GM21390 (cell line): ENCODE results near the gene ANXA6.

ENCODE experiments used
- ATAC-seq: cut with Tn5 transposase; IDR thresholded peaks from one replicate; pipeline ENCODE4 v1.9.1; 2021; ENCODE audit not compliant: unreplicated experiment

The ANXA6 gene

DNA sequence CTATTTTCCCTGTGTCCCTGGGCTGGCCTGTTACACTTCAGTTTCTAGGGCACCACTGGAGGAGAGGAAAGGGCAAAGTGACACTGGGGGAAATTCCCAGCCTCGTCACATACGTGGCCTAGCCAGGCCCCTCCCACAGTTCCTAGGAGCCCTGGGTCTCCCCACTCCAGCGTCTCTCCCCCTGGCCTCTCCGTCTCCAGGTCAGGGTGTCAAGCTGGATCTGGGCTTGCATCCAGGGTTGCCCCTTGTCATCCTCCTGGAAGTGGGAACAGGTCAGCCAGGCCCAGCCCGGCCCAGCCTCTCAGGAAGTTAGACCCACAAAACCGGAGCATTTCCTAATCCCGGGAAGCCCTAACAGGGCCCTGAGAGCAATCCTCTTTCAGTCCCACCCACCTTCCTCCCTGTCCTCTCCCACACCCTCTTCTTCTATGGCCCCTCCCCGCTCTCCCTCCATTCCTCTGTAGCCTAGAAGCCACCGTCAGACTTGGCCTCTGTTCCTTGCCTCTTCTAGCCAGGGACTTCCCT is 72.0 kb downstream of the ANXA6 start:
- no peak for ATAC-seq

DNA sequence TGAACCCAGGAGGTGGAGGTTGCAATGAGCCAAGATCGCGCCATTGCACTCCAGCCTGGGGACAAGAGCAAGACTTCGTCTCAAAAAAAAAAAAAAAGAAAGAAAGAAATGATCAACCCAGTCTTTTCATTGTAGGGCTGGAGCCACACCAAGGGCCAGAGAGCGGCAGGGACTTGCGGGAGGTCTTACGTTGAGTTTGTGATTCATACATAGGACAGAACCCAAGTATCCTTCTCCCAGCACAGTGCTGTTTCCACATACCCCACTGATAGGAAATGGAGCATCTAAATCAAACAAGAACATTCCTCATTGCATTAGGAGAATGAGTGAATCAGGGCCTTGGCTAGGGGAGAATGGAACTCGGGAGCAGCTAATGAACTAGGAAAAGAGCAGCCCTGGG is 73.2 kb downstream of the ANXA6 start:
- ATAC-seq: no peak

DNA sequence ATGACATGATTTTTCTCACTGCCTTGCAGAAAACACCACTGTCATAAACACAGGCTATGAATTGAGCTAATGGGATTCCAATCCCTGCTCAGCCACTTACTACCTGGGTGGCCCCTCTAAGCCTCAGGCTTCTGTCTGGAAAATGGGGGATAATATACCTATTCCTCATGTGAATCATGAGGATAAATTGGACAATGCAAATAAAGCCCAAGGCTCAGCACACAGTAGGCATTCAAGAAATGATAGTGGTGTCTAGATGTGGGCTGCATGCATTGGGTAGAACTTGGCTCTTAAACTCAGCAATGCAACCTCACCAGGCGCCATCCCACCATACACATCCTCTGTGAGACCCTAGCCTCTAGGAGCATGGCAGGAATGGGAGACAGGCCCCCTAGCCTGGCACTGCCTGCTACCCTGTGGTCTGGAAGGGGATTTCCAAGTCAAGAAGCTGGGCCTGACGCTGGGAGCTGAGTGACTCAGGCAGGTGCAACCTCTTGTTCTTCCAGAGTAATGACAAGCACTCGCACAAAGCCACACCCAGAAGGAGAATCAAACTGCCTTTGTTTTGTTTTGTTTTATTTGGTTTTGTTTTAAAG is 74.4 kb downstream of the ANXA6 start:
- no peak for ATAC-seq

DNA sequence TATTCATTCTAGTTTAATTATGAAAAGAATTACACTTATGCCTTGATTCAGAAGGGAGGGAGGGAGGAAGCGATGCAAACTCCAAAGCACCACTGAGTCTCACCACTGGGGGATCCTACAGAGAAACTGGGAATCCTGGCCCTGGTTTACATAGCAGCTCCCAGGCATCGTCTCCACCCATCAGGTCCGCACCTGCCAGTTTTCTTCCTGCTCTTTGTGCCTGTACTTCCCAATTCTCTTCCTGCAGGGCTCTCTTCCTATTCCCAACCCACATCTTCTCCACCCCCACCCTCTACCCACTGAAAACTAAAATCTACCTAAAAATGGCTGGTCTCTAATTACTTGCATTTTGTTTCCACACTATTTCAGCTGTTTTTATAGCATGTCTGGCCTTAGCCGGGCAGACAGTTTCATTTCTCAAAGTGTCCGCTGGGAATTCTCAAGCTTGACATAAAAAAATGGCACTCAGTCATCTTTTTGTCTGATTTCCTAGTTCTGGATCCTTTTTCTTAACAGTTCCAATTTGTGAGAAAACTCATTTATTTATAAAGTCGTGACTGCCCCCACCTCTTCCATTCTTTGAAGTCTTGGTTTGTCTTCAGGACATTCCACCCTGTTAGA is 75.2 kb downstream of the ANXA6 start:
- ATAC-seq: no peak

DNA sequence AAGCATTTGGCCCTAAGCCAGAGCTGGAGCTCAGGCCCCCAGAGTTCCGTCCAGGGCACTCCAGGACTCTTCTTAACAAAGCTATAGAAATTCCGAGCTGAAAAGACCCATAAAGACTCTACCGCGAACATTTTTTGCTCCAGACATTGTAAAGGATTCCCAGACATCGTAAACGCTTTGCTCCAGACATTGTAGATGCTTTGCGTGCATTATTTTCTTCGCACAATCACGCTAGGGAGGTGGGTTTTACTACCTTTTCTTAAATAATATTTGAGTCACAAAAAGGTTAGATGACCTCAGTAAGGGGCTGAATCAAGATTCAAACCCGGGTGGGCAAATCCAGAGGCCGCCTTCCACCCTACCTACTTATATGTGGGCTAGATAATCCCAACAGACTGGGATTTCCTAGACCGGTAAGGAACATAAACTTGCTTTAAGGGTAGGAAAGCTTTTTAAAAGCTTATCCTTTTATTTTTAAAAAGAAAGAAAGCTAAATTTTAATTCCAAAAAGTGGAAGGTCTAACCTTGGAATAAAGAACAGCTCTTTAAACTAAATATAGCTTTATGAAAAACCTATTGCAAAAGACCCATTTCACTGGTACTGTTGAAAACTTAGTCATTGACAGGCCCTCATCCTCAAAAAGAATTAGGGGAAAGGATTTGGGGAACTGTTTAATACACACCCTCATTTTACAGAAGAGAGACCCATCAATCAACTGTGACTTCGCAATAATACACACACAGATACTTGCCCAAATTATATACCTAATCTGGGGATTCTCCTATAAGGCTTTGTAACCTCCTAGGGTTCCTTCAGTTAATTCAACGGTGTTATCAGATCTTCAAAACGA is 75.9 kb downstream of the ANXA6 start:
- ATAC-seq: no peak

DNA sequence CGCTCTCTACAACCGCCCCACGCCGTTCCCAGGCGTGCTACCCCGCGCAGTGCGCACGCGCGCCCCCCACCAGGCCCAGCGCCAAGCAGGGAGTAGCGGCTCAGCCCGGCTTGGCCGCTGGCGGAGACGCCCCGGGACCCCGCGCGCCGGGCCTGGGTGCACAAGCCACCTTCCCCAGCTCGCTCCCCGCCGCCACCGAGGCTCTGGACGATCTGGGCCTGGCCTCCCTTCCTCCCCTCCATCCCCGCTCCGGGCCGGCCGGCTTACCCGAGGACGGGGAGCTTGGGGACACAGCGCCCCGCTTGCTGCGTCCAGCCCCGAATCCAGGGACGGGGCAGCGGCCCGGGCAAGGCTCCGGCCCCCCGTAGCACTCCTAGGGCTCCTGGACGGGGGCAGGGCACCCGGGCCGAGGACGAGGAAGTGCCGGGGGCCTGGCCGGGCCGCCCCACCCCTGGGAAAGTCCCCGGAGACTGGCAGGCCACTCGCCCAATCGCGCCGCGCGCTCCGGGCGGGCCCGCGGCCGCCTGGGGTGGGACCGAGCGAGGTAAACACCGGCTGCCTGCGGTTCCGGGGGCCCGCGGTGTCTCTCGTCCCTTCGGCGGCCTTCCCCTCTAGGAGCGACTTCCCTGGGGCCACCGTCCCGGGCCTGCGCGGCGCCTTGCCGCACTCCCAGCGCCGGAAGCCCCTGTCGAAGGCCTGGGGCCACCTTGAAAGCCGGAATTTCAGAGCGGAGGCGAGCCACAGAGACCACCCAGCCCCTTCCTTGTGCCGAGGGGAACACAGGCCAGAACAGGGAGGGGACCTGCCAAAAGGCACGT is 76.8 kb downstream of the ANXA6 start, which contains the start of gene TNIP1:
Gene TNIP1 (minus strand): TSS at position 422 of the 818 bp plus-strand sequence. CDS start 15,939 bp downstream, outside the sequence.
- peak; percentile 70 for ATAC-seq

DNA sequence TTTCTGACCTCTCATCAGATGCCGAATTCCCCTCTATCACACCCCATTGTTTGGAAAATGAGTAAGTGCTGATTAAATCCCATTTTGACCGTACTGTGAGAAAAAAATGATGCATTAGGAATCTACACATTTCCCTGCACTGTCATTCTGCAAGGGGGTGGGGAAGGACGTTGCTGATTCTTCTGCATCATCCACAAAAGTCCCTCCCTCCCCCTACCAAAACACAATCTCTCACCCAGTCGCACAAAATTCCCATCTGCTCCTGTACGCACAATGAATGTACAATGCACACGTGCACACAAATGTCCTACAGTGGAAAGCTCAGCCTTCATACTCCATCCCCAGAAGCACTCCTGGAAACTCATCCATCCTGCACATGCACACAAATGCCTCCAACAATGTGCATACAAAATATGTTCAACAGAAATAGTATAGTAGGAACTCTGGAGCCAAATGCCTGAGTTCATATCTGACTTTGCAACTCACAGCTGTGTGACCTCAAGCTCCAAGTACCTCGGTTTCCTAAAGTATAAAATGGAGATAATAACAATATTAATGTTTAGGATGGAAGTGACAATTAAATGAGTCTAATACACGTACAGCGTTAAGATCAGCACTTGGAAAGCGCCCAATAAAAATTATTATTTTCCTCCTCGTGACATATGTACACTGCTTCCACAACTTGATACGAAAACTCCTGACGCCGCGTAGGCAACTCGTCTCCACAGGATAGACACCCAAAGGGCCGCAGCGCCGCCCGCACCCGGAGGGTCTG is 77.6 kb downstream of the ANXA6 start:
- no peak for ATAC-seq

DNA sequence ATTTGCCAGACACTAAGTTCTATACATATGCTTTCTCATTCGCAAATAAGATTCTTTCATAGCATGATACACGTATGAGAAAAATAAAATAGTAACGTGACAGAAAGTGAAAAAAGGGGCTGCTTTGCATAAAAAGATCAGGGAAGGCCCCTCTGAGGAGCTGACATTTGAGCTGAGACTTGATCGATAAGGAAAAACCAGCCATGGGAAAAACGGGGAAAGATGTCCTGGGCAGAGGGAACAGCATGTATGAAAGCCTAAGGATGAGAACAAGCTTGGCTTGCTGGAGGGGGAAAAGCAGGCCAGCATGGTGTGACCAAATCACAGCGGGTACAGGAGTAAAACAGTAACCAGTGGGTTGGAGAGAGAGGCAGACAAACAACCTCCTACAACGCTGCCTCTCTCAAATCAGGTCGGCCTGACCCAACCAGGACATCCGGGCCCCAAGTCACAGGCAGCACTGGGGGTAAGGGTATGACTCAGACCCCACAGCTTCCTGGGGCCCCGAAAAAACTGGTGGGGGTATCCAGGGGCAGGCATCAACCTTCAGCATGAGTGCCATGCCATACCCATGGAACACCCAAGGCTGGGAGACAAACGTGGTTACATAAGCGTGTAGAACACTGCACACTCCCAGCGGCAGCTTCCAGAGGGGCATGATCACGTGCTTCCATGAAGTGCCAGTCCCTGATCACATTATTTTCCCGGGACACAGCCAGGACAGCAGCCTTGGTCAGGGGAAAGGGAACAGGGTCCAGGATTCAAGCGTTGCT is 78.9 kb downstream of the ANXA6 start:
- ATAC-seq: peak; percentile 54

DNA sequence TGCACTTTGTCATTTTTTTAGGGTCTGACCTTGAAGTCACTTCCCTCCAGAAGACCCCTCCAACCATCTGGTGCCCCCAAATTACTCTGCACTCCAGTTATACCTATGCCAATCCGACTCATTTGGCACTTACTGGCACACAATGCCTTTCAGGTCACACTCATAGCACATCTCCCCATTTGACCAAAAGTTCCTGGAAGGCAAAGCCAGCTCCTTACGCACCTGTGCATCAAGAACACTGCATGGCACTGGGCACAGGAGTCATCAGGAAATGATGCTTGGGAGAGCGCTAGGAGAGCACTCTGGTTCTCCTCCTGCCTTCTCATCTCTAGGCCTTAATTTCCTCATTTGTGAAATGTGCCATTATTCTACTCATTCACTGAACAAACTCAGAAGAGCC is 79.6 kb downstream of the ANXA6 start:
- ATAC-seq: no peak

DNA sequence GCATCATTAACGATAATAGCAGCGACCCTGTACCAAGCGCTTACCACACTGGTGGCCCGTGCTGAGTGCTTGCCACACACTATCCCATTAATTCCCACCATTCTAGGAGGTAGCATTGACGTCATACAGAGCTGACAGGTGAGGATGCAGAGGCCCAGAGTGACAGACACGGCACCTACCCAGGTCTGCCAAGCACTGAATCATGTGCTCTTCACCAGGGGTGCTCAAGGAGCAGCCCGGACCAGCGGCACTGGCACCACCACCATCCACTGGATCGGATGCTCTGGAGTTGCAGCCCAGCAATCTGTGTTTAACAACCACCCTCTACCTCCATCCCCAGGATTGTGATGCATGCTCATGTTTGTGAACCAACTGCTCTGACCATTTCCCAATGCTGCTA is 80.2 kb downstream of the ANXA6 start:
- no peak for ATAC-seq

DNA sequence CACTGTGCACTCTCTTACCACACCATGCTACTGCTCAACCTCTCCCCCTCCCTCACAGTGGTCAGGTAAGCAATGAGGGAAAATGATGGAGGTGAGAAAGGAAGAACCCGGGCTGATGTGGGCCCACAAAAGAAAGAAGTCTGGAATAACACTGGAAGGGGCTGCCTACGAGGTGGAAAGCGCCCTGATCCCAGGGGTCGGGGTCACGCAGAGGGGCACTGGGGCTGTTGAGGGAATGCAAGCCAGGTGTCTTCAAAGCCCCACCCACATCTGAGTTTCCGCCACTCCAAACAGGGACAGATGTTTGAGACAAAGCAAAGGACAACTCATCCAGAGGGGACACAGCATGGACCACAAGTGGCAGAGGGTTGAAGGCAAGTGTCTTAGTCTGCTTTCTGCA is 81.0 kb downstream of the ANXA6 start:
- no peak for ATAC-seq

DNA sequence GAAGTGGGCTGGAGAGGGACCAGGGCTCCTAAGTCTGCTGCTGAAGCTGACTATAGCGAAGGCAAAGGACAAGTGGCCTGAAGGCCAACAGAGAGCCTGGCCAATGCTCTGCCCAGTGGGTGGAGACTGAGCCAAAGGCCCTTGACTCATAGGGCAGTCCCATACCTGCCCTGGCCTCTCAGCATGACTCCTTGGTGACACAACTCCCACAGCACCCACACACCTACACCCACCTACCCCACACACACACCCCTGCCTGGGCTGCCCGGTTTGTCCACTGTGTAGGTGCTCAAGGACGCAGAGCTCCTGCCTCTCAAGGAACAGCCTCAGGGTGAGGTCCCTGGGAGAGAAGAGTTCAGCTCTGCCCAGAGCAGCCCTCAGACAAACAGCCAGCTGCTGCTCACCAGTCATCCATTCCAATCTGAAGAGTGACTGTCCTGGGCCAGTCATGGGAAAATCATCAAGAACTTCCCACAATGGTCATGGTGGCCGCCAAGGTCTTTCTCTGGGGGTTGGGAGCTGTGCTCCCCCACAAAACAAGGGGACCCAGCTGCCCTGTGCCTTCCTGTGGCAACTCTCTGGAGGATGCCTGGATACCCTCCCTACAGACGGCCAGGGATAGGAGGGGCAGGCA is 81.8 kb downstream of the ANXA6 start:
- no peak for ATAC-seq

DNA sequence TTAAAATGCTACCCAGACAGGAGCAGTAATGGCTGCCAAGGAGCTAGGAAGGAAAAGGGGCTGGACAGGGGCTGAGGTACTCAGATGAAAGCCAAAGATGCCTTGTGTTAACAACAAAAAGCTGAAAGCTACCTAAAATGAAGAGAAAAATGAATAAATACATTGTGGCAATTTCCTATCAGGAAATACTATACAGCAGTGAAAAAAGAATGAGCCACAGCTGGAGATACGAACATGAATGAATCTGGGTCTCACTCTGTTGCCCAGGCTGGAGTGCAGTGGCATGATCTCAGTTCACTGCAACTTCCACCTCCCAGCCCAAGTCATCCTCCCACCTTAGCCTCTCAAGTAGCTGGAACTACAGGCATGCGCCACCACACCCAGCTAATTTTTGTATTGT is 83.0 kb downstream of the ANXA6 start:
- no peak for ATAC-seq

DNA sequence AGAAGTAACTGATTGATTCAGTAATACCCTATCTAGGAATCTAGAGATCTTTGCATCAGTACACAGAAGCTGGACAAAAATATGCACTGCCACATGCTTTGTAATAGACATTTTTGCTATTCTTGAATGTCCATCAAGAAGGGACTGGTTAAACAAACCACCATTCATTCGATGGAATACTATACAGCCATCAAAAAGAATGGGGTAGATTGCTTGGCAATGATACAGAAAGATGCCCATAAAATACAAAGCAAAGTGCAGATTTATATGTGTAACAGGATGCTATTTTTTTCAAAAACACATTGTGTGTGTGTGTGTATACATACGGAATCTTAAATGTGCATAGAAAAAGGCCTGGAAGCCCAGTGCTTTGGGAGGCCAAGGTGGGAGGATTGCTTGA is 84.3 kb downstream of the ANXA6 start:
- no peak for ATAC-seq

DNA sequence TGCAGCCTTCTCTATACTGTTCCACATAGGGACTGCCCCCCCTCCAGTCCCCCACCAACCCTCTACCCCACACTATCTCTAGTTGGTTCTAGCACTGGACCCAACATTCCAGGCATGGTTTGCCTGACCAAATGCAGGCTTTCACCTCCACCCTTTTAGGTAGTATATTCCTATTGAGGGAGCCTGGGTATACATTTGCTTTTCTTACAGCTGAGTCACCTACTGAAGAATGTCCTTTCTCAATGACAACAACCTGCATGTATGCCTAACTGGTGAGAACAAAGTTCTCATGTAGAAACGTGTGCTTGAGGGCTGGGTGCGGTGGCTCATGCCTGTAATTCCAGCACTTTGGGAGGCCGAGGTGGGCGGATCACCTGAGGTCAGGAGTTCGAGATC is 85.0 kb downstream of the ANXA6 start:
- ATAC-seq: no peak

DNA sequence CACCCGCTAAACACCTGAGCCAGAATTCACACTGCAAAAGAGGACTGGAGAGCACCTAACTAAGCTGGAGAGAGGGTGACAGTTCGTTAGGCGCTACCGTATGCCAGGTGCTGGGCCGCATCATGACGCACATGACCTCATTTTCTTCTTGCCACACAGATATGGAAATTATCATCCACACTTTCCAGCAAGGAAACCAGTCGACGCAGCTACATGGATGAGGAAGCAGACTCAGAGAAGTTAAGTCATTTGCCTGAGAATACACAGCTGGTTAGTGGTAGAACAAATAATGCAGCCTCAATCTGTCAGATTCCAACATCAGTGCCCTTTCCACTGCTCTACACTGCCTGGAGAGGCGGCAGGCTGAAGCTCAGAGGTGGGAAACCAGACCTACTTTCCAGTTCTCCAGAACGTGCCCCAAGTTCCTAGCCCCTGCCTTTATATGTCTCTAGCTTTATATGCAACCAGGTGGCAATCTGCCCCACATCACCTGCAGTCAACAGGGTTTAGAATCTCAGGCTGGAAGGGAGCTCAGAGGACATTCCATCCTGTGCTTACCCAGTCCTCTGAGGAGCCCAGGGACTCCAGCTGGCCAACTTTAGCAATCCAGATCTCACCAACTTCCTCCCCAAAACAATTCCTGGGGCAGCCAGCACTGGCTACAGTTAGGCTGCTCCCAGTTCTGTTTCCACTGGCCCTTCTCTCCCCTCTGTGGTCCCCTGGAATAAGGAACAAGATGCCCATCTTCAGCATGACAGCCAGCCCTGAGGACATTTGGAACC is 85.5 kb downstream of the ANXA6 start:
- ATAC-seq: no peak

DNA sequence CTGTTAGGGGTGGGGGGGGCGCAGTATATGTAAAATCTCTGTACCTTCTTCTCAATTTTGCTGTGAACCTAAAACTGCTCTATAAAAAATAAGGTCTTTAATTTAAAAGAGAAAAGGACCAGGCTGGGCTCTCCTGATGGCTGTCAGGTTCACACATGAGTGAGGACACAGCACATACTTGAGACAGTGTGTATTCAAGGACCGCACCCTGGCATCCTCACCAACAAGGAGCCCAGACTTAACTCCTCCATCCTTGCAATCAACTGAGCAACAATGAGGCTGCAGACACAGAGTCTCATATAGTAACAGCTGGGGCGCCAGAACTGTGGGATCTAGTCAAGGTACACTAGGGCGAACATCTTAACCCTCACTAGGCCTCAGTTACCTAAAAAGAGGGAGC is 86.6 kb downstream of the ANXA6 start:
- no peak for ATAC-seq

DNA sequence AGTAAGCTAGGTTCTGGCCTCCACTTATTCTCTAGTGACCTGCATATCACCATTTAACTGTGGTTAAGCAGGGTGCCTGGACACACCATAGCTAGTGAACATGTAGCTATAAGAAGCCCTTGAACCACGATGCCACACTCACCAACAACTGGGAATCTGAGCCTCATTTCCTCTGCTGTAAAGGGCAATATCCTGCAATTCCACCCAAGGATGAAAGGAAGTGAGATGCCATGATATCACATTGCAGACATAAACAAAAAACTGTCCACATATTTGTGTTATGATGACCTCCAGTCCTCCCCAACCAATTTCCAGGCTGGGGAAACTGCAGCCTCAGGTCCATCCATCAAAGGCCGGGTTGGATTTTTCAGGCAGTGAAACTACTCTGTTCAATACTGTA is 87.1 kb downstream of the ANXA6 start:
- no peak for ATAC-seq
